Central memory CD8-positive, alpha-beta T cell (primary cell): Measurements from ENCODE around the gene APBA2.
A peak's percentile ranks its signal among the peaks of the same experiment; 100 is the strongest.

ENCODE experiments used
- ATAC-seq: fragments of 150-1000 bp; cut with Tn5 transposase; replicated peaks from 2 replicates; pipeline ENCODE4 v1.10.0; 2022; ENCODE audit warnings: mild to moderate bottlenecking, moderate FRiP score, moderate number of reproducible peaks; ENCODE audit not compliant: poor library complexity, severe bottlenecking; ENCODE audit errors: extremely low read depth
- DNase-seq, 2 donors: peaks; one replicate each; pipeline ENCODE4 v3.0.0; 2021; ENCODE audit warnings: low spot score in 2 of 2
- H3K27ac Mint-ChIP-seq: one replicate; pipeline ENCODE4 v1.8.0; 2022; ENCODE audit warnings: low read depth, mild to moderate bottlenecking, moderate library complexity, mixed read lengths
- H3K27me3 Mint-ChIP-seq: one replicate; pipeline ENCODE4 v1.8.0; 2022; ENCODE audit warnings: mixed read lengths
- H3K36me3 Mint-ChIP-seq: one replicate; pipeline ENCODE4 v1.8.0; 2022; ENCODE audit warnings: mild to moderate bottlenecking, moderate library complexity, mixed read lengths; ENCODE audit not compliant: insufficient read depth
- H3K4me1 Mint-ChIP-seq: one replicate; pipeline ENCODE4 v1.8.0; 2022; ENCODE audit warnings: mixed read lengths
- H3K4me3 Mint-ChIP-seq: one replicate; pipeline ENCODE4 v1.8.0; 2022; ENCODE audit warnings: mild to moderate bottlenecking, moderate library complexity, mixed read lengths
- H3K9me3 Mint-ChIP-seq: one replicate; pipeline ENCODE4 v1.8.0; 2022; ENCODE audit warnings: mixed read lengths

Gene APBA2

DNA sequence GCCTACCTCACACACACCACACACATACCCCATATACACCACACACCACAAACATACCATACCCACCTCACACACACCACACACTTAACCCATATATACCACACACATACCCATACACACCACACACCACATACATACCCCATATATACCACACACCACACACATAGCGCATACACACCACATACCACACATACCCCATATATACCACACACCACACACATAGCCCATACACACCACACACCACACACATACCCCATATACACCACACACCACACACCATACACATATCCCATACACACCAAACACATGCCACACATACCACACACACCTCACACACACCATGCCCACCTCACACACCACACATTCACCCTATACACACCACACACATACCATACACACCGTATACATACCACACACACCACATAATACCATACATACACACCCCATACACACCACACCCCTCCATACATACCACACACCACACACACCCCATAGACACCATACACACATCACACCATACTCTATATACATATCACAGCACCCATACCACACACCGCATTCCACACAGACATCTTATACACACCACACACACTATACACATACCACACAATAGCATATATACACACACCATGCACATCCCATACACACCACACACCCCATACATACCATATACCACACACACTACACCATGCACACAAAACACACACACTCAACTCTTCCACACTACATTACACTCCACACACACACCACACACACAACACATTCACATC is 29.5 kb downstream of the APBA2 start:
- H3K27ac Mint-ChIP-seq, result no peak overlapping the region
- no peaks in the 10 kb centered on the region for H3K36me3 Mint-ChIP-seq
- H3K4me3 Mint-ChIP-seq, result no peak overlapping the region
- ATAC-seq (no peak), DNase-seq (no peak)
- peaks cover 6% of the 10 kb centered on the region for H3K4me1 Mint-ChIP-seq
- no peaks in the 10 kb centered on the region for H3K9me3 Mint-ChIP-seq
- H3K27me3 Mint-ChIP-seq, result no peaks in the 10 kb centered on the region

DNA sequence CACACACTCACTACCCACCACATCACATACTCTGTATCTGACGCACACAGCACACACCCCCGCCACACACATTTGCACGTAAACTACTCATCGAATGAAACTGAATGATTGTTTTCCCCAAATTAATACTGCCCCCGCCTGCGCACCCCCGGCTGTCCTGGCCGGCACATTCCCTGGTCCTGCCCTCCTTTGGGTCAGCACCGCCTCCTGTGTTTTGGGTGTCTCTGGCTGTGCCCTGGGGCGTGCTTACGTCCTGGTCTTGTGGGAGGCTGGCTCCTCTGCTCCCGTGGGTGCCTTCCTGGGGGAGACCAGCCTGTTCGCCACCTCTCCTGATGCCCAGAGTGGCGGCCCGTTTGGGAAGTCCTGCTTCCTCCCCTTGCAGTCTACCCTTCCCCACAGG is 30.2 kb downstream of the APBA2 start:
- Mint-ChIP-seq H3K27ac (no peak overlapping the region), H3K27me3 (no peaks in the 10 kb centered on the region), H3K9me3 (no peaks in the 10 kb centered on the region), H3K4me3 (no peak overlapping the region), H3K4me1 (peaks cover 13% of the 10 kb centered on the region), H3K36me3 (no peaks in the 10 kb centered on the region)
- DNase-seq, result no peak
- no peak for ATAC-seq

DNA sequence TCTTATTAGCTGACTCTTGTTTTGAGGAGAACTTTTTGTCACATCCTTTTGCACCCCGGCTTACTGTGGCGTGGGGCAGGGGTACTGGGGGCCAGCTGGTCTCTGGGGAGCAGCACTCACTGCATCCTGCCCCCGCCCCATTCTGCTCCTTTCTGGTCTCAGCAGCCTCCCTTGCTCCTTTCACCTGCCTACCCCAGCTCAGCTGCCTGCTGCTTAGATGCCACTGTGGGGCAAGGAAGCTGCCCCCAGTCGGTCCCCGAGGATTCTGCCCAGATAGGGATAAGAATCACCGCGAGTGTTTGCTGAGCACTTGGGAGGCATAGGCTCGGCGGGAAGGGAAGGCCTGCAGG is 32.0 kb downstream of the APBA2 start:
- H3K4me3 Mint-ChIP-seq, result no peak overlapping the region
- peaks cover 27% of the 10 kb centered on the region for H3K4me1 Mint-ChIP-seq
- peaks cover 2% of the 10 kb centered on the region for H3K36me3 Mint-ChIP-seq
- ATAC-seq (no peak), DNase-seq (no peak)
- no peak overlapping the region for H3K27ac Mint-ChIP-seq
- no peaks in the 10 kb centered on the region for H3K27me3 Mint-ChIP-seq
- no peaks in the 10 kb centered on the region for H3K9me3 Mint-ChIP-seq

DNA sequence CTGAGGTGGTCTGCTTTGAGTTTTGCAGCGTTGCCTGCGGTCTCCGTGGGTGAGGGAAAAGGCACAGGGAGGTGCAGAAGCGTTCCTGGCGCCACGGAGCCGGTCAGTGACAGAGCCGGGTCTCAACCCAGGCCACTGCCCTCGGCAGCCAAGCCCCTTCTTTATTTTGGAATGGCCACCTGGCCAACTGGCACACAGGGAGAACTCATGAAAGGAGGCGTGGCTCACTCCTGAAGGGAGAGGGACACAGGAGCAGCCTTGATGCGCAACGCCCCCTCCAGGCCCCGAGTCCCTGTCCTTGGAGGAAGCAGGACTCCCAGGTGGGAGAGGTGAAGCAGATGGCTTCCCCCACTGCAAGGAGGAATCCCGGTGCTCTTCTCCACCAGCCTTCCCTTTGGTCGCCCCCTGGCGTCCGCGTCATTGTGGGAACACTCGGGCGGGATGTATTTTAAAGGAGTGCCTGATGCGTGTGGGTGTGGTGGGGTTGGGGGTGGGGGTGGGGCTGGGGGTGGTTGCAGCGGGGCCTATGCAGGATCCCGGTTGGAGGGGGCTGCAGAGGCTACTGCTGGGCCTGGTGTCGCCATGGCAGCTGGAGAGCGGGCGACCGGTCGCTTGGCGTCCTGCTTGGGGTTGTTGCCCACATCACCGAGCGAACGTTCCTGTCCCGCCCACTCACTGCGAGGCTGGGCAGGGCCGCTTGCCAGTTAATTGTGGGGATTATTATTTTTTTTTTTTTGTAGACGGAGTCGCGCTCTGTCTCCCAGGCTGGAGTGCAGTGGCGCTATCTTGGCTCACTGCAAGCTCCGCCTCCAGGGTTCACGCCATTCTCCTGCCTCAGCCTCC is 32.6 kb downstream of the APBA2 start:
- H3K27me3 Mint-ChIP-seq, result no peaks in the 10 kb centered on the region
- no peaks in the 10 kb centered on the region for H3K9me3 Mint-ChIP-seq
- peaks cover 2% of the 10 kb centered on the region for H3K36me3 Mint-ChIP-seq
- no peak for ATAC-seq
- peaks cover 33% of the 10 kb centered on the region for H3K4me1 Mint-ChIP-seq
- H3K27ac Mint-ChIP-seq, result peak overlapping the region; percentile 55
- peak overlapping the region; percentile 61 for H3K4me3 Mint-ChIP-seq
- no peak for DNase-seq

DNA sequence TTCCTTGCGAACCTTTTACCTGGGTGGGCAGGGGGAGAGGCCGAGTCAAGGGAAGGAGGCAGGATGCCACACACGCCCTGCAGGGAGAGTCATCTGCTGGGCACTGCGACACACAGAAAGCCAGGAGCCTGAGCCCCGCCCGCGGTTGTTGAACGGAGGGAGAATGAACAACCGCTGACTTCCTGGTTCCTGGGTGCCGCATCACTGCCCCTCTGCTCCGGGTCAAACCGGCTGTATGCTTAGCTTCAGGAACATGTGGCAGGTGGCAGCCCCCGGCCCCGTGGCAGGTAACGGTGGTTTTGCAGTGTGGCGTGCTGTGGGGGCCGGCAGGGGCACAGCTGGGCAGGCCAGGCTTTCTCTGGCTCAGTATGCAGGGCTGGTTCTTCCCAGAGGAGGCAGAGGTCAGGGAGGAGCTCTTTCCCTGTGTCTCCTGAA is 33.4 kb downstream of the APBA2 start:
- no peaks in the 10 kb centered on the region for H3K9me3 Mint-ChIP-seq
- H3K27ac Mint-ChIP-seq, result peak overlapping the region; percentile 55
- peak overlapping the region; percentile 61 for H3K4me3 Mint-ChIP-seq
- H3K27me3 Mint-ChIP-seq, result no peaks in the 10 kb centered on the region
- peaks cover 2% of the 10 kb centered on the region for H3K36me3 Mint-ChIP-seq
- DNase-seq, result no peak
- ATAC-seq, result peak; percentile 38
- H3K4me1 Mint-ChIP-seq, result peaks cover 41% of the 10 kb centered on the region

DNA sequence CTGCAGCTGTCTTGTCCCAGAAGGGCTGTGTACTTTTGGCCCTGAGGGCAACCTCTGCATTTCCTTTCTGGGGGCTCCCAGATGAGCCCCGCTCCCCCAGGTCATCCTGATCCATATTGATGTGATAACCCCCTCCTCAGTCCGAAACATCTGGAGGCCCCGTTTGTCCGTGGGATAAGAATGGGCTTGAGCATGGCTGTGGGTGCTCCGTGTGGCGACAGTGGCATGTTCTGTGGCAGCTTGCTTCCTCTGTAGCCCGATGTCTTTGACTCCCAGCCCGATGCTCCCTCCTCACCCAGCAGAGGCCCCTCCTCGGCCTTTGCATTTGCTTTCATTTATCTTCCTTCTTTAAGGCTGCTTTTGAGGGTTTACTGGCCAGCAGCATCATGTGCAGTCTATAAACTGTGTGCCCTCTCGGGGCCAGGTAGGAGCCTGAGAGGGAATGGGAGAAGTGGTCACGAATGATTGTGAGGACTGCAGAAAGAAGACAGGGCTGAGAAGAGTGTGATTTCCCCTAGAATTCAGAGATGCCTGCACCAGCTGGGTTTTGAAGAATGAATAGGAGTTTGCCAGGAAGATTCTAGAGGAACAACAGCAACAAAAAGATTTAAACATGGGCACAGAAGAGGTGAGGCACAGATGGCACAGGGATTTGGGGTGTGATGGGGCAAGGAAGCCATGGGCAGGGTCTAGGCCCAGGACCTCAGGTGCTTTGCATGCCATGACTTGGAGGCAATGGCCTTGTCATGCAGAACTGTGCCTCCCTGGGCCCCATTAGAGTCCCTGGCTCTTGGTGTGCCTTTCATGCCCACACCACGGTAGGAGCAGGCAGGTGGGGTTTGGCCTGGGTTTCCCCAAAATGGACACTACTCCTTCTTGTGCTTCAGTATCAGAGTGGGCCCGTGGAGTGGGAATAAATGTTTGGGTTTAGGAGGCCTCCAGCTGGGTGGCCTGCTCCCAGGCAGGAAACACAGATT is 34.2 kb downstream of the APBA2 start:
- no peak for DNase-seq
- Mint-ChIP-seq H3K27ac (peak overlapping the region; percentile 55), H3K4me3 (peak overlapping the region; percentile 61), H3K4me1 (peaks cover 49% of the 10 kb centered on the region), H3K9me3 (no peaks in the 10 kb centered on the region), H3K27me3 (no peaks in the 10 kb centered on the region), H3K36me3 (peaks cover 2% of the 10 kb centered on the region)
- no peak for ATAC-seq

DNA sequence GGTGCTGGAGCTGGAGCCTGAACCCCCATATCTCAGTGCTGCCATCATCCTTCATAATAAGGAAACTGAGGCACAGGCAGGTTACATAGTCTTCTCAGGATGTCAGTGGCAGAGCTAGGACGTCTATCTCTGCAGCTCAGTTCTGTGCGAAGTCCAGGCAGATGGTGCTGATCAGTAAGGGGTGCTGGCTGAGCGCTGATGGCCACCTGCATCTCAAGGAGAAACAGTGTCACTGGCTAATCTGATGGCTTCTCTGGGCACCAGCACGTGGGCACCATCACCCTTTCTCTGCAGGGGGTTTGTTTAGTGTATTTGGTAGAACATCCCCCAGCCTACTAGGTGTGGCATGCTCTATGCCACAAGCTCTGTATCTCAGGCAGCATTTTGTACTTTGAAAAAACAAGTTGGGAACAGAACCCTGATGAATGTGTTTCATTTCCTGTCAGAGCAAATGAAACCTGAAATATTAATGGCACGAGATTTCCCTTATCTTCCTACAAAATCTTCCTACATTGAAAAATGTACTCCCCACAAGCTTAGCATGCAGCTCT is 35.1 kb downstream of the APBA2 start:
- no peaks in the 10 kb centered on the region for H3K27me3 Mint-ChIP-seq
- DNase-seq (no peak), ATAC-seq (peak; percentile 42)
- H3K27ac Mint-ChIP-seq, result peak overlapping the region; percentile 58
- no peaks in the 10 kb centered on the region for H3K9me3 Mint-ChIP-seq
- peaks cover 2% of the 10 kb centered on the region for H3K36me3 Mint-ChIP-seq
- peaks cover 53% of the 10 kb centered on the region for H3K4me1 Mint-ChIP-seq
- H3K4me3 Mint-ChIP-seq, result peak overlapping the region; percentile 61

DNA sequence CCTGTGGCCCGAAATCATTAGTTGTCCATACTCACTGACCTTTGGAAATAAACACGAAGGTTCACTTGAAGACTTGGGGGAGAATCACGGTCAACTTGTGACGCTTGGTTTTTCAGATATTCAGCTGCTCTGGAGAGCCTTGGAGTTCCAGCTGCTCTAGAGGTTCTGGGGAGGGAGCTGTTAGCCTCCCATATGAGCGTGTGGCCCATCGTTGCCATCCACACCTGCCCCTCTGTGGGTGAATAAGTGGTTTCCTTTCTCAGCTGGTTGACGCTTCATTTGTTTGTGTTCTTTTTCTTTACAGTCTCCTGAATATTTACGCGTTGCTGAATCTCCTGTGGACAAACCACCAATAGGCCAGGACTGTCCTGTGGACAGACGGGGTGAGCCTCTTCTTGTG is 35.6 kb downstream of the APBA2 start:
- Mint-ChIP-seq H3K4me3 (peak overlapping the region; percentile 61), H3K27ac (peak overlapping the region; percentile 58), H3K27me3 (no peaks in the 10 kb centered on the region), H3K4me1 (peaks cover 56% of the 10 kb centered on the region), H3K9me3 (no peaks in the 10 kb centered on the region), H3K36me3 (peaks cover 2% of the 10 kb centered on the region)
- DNase-seq (no peak), ATAC-seq (peak; percentile 28)

DNA sequence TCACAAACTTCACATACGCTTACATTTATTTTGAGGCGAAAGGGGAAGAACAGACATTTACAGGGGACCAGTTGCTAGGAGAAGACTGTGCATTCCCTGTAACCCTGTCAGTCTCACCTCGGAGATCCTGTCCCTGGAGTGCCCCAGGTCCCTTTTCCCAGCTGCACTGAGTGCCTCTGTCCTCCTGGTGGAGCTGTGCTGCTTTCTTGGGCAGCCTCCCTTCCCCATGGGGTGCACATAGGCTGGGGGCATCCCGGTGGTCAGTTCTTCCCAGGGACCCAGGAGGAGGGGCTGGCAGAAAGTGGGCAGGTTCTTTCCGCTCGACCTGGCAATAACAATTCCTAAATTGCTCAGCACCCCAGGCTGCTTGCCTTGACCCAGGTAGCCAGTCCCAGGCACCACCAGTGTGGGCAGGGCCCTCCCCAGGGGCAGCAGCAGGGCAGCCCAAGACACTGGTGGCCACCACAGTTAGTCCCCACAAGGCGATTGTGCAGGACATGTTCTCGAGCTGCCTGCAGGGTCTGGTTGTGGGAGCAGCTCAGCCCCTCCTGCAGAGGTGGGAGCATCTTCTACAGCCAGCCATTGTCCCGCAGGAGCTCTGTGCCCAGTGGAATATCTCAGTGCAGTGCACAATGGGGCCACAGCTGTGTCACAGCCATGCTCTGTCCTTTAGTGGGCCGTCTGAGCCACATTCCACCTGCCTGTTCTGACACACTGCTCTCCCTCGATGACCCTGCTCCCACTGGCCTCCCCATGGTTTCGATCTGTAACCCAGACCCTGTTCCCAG is 36.3 kb downstream of the APBA2 start:
- H3K27ac Mint-ChIP-seq, result peak overlapping the region; percentile 58

DNA sequence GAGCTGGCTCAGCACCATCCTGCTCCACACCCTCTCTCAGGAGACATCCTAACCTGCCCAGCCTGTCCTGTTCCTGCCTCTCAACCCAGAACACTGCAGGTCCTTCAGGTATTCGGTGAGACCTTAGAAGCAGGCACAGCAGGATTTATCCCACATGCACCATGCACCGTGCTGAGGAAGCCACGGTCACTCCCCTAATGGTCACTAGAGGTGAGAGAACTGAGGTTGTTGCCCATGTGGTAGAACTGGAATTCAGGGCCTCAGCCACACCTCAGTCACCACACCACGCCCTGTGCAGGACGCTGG is 36.9 kb downstream of the APBA2 start:
- H3K27ac Mint-ChIP-seq, result peak overlapping the region; percentile 58
- no peaks in the 10 kb centered on the region for H3K9me3 Mint-ChIP-seq
- H3K4me1 Mint-ChIP-seq, result peaks cover 56% of the 10 kb centered on the region
- H3K4me3 Mint-ChIP-seq, result no peak overlapping the region
- no peaks in the 10 kb centered on the region for H3K27me3 Mint-ChIP-seq
- DNase-seq, result no peak
- ATAC-seq, result no peak
- peaks cover 2% of the 10 kb centered on the region for H3K36me3 Mint-ChIP-seq

More for the DNA sequence above, 36.3 kb downstream of the APBA2 start:
- DNase-seq (no peak), ATAC-seq (no peak)
- H3K4me3 Mint-ChIP-seq, result peak overlapping the region; percentile 61
- H3K27me3 Mint-ChIP-seq, result no peaks in the 10 kb centered on the region
- peaks cover 2% of the 10 kb centered on the region for H3K36me3 Mint-ChIP-seq
- H3K4me1 Mint-ChIP-seq, result peaks cover 56% of the 10 kb centered on the region
- no peaks in the 10 kb centered on the region for H3K9me3 Mint-ChIP-seq

DNA sequence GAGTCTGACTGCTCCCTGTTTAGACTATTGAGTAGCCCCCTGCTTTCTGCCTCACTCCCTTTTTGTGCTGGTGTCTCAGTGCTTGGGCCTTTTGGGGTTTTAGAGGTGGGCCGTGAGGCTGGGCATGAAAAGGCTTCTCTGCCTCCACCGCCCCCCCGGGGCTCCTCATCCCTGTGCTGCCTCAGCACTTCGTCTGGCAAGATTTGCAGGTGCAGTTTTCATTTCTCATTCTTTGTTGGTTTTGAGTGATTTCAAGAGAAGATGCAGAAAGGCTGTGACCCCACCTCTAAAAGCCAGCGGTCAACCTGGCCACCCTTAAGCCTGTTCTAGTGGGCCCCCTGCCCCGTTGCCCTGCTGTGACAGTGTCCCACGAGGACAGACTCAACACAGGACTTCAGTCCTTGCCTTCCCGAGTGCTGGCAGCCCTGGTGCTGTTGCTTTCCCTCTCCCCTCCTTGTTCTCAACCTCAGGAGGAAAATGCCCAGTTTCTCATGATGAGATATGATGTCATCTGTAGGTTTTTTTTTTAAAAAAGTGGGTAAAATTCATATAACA is 38.0 kb downstream of the APBA2 start:
- Mint-ChIP-seq H3K4me1 (peaks cover 61% of the 10 kb centered on the region), H3K27ac (peak overlapping the region; percentile 81), H3K4me3 (peak overlapping the region; percentile 23), H3K36me3 (peaks cover 4% of the 10 kb centered on the region), H3K27me3 (no peaks in the 10 kb centered on the region), H3K9me3 (no peaks in the 10 kb centered on the region)
- ATAC-seq (no peak), DNase-seq (no peak)
